GM12878 (cell line): ENCODE results near the gene MEGF9. TPM values are rescaled to one million over a fixed set of nuclear protein-coding genes. Genes with fewer than 3 reads are reported as not detected.

Experiments
- ATAC-seq: fragments of 200-7000 bp; cut with Tn5 transposase; 3 replicates; pipeline ENCODE4 v1.9.1; 2020; ENCODE audit warnings: mild to moderate bottlenecking, moderate library complexity
- BruUV-seq: library from RNA; stranded (reverse); fragments of 400-500 nt; replicated peaks from 2 replicates; lab custom pipeline; 2021; lab: Mats Ljungman, UMichigan
- CTCF ChIA-PET: fragments of 300-600 bp; sonication (Branson Sonifier 250); formaldehyde crosslinking; extraction: SDS; loops from one replicate; lab custom pipeline; 2021; ENCODE audit warnings: inconsistent platforms; lab: Yijun Ruan, JAX
- POLR2A ChIA-PET: fragments of 350-600 bp; formaldehyde crosslinking; extraction: SDS; loops from one replicate; lab custom pipeline; 2021; ENCODE audit warnings: inconsistent platforms; lab: Charles Lee
- RAD21 ChIA-PET: fragments of 300-600 bp; sonication (Branson Sonifier 250); formaldehyde crosslinking; loops from one replicate; lab custom pipeline; 2023; ENCODE audit warnings: antibody characterized with exemption; ENCODE audit not compliant: unreplicated experiment; lab: Charles Lee
- SMC1A ChIA-PET: fragments of 300-600 bp; sonication (Branson Sonifier 250); formaldehyde crosslinking; loops from one replicate; lab custom pipeline; 2023; ENCODE audit not compliant: unreplicated experiment, uncharacterized antibody; lab: Charles Lee
- DNase-seq: peaks from one replicate; pipeline ENCODE4 v3.0.0-alpha.2; 2011; ENCODE audit warnings: low read depth, low spot score
- FAIRE-seq: peaks from 3 replicates; lab custom pipeline; 2011; peaks lifted over from hg19 to GRCh38; lab: Jason Lieb, UNC
- H2AFZ ChIP-seq: 2 replicates; pipeline ENCODE4 v1.6.0; 2011; ENCODE audit warnings: low read depth, low read length, control low read depth; ENCODE audit not compliant: control insufficient read depth
- H3K27ac ChIP-seq: 2 replicates; pipeline ENCODE4 v1.5.1; 2011; ENCODE audit warnings: control low read depth; ENCODE audit not compliant: control insufficient read depth, insufficient read depth
- H3K27me3 ChIP-seq, 2 experiments: replicated peaks in 1 of 2; 2 replicates each; pipeline versions ENCODE4 v1.6.0 to v1.6.1; 2011; ENCODE audit warnings: low read length in 1 of 2; ENCODE audit not compliant: control insufficient read depth in 2 of 2, insufficient read depth in 2 of 2
- H3K36me3 ChIP-seq, 2 experiments: 2 replicates each; pipeline ENCODE4 v1.5.1; 2011; ENCODE audit warnings: low read length in 1 of 2; ENCODE audit not compliant: control insufficient read depth in 2 of 2, insufficient read depth in 2 of 2
- H3K4me1 ChIP-seq: 2 replicates; pipeline ENCODE4 v1.6.1; 2011; ENCODE audit warnings: mild to moderate bottlenecking, low read length, moderate library complexity, mixed read lengths; ENCODE audit not compliant: control insufficient read depth, insufficient read depth
- H3K4me2 ChIP-seq: 2 replicates; pipeline ENCODE4 v1.6.0; 2011; ENCODE audit warnings: control low read depth; ENCODE audit not compliant: control insufficient read depth, insufficient read depth
- H3K4me3 ChIP-seq: fragments of 200-600 bp; sonication (generic); 2 replicates; pipeline ENCODE4 v1.5.1; 2016
- H3K79me2 ChIP-seq: 2 replicates; pipeline ENCODE4 v1.6.0; 2011; ENCODE audit warnings: low read length; ENCODE audit not compliant: control insufficient read depth, insufficient read depth
- H3K9ac ChIP-seq: 2 replicates; pipeline ENCODE4 v1.8.0; 2011; ENCODE audit warnings: low read length, control low read depth, mixed read lengths; ENCODE audit not compliant: control insufficient read depth, insufficient read depth
- H3K9me3 ChIP-seq: replicated peaks from 3 replicates; pipeline ENCODE4 v1.5.1; 2011; ENCODE audit warnings: mild to moderate bottlenecking, low read length; ENCODE audit not compliant: control insufficient read depth, insufficient read depth
- H4K20me1 ChIP-seq: 2 replicates; pipeline ENCODE4 v1.6.0; 2011; ENCODE audit not compliant: control insufficient read depth, insufficient read depth
- BACH1 ChIP-seq: fragments of 450-650 bp; IDR thresholded peaks from 2 replicates; pipeline ENCODE4 v1.6.1; 2017; ENCODE audit warnings: mild to moderate bottlenecking, borderline replicate concordance
- CREM ChIP-seq: IDR thresholded peaks from 2 replicates; pipeline ENCODE4 v1.6.1; 2014; ENCODE audit warnings: antibody characterized with exemption, low read depth
- EED ChIP-seq: sonication (generic); IDR thresholded peaks from 2 replicates; pipeline ENCODE4 v1.6.1; 2016; ENCODE audit warnings: antibody characterized with exemption, low read depth
- EP300 ChIP-seq, 2 experiments: fragments of 150-350 bp in 1 of 2; IDR thresholded peaks; 2 replicates each; pipeline ENCODE4 v1.6.1; 2011 to 2012; ENCODE audit warnings: low read depth in 2 of 2, low read length in 2 of 2, borderline replicate concordance in 1 of 2, improper control_type of control experiment in 1 of 2, inconsistent platforms in 1 of 2; ENCODE audit not compliant: control insufficient read depth in 1 of 2
- FOS ChIP-seq: IDR thresholded peaks from 3 replicates; pipeline ENCODE4 v1.6.1; 2011; ENCODE audit warnings: borderline replicate concordance; ENCODE audit not compliant: insufficient read length; ENCODE audit errors: extremely low read depth
- HCFC1 ChIP-seq: fragments of 150-350 bp; IDR thresholded peaks from 2 replicates; pipeline ENCODE4 v1.6.1; 2014; ENCODE audit warnings: low read length
- KLF5 ChIP-seq: fragments of 450-650 bp; IDR thresholded peaks from 2 replicates; pipeline ENCODE4 v1.6.1; 2014; ENCODE audit warnings: mild to moderate bottlenecking; ENCODE audit not compliant: partially characterized antibody
- MEF2B ChIP-seq: fragments of 450-650 bp; IDR thresholded peaks from 2 replicates; pipeline ENCODE4 v1.6.1; 2018; ENCODE audit warnings: mild to moderate bottlenecking, moderate library complexity; ENCODE audit not compliant: partially characterized antibody, poor library complexity, severe bottlenecking
- POLR2A ChIP-seq: IDR thresholded peaks from 2 replicates; pipeline ENCODE4 v1.6.1; 2011; ENCODE audit warnings: low read depth, mild to moderate bottlenecking, low read length
- RBBP5 ChIP-seq: fragments of 200-600 bp; sonication (generic); conservative IDR thresholded peaks from 2 replicates; pipeline ENCODE4 v1.6.1; 2016
- SMARCA5 ChIP-seq: fragments of 450-650 bp; IDR thresholded peaks from 2 replicates; pipeline ENCODE4 v1.6.1; 2017; ENCODE audit warnings: mild to moderate bottlenecking
- TCF7 ChIP-seq: IDR thresholded peaks from 2 replicates; pipeline ENCODE4 v1.6.1; 2014; ENCODE audit warnings: antibody characterized with exemption, borderline replicate concordance
- ZNF207 ChIP-seq: fragments of 450-650 bp; IDR thresholded peaks from 2 replicates; pipeline ENCODE4 v1.6.1; 2014; ENCODE audit warnings: antibody characterized with exemption, mild to moderate bottlenecking, borderline replicate concordance
- ZNF24 ChIP-seq: fragments of 450-650 bp; IDR thresholded peaks from 2 replicates; pipeline ENCODE4 v1.6.1; 2017; ENCODE audit warnings: antibody characterized with exemption, mild to moderate bottlenecking
- whole genome bisulfite sequencing: methylation state at CpG from one replicate; pipeline ENCODE4 v1.1.6; 2016; ENCODE audit warnings: low lambda C conversion rate; ENCODE audit not compliant: insufficient replicate concordance, insufficient coverage; ENCODE audit errors: missing lambda C conversion rate; 5-methylcytosine and 5-hydroxymethylcytosine counted together
- in situ Hi-C: fragments of 300-500 bp; cut with MboI; formaldehyde crosslinking; loops from 9 replicates; pipeline ENCODE4 v1.14.3; 2018; ENCODE audit warnings: mixed read lengths
- intact Hi-C: fragments of 100-400 bp; cut with micrococcal nuclease; formaldehyde crosslinking; loops from one replicate; pipeline ENCODE4 v1.14.2; 2022; ENCODE audit not compliant: unreplicated experiment
- polyA plus RNA-seq, 11 experiments: library from polyadenylated mRNA; depleted of rRNA in 4 of 11; unstranded in 6 of 11; stranded (reverse) in 5 of 11; fragments of >200 nt; fragmentation: Nextera tagmentation in 4 of 11; fragmentation: Illumina TruSeq in 1 of 11; extraction: Ambion mirVana in 4 of 11; extraction: Trizol in 1 of 11; gene quantifications; 1 replicate in 1 of 11; 2 replicates in 10 of 11; pipeline versions ENCODE4 v1.2.1 to v1.2.3, GENCODE V29; 2011 to 2016; ENCODE audit warnings: inconsistent platforms in 2 of 11, missing spikeins in 2 of 11, low read depth in 1 of 11
- total RNA-seq, 4 experiments: library from RNA; depleted of rRNA in 3 of 4; stranded (reverse); fragments of >200 nt in 3 of 4; fragmentation: Illumina TruSeq in 1 of 4; extraction: Trizol in 1 of 4; gene quantifications; 2 replicates each; pipeline versions ENCODE4 v1.2.1 to v1.2.3, GENCODE V29; 2013 to 2021
- TF ChIP-seq, protein P1 (sequence below): fragments of 450-650 bp; IDR thresholded peaks from 2 replicates; pipeline ENCODE4 v1.6.1; 2017; ENCODE audit warnings: mild to moderate bottlenecking, moderate library complexity
- TF ChIP-seq, protein P2 (sequence below): IDR thresholded peaks from 2 replicates; pipeline ENCODE4 v1.6.1; 2011; ENCODE audit warnings: low read depth, mild to moderate bottlenecking, low read length, moderate library complexity, borderline replicate concordance; ENCODE audit errors: extremely low read depth

Gene MEGF9
- total and polyA plus RNA-seq, 10 of the 15 experiments (the other 5 are each of a cell fraction or from before 2014, with no cell fraction given) = 0.71 to 5.1 (median 2.6) TPM

DNA sequence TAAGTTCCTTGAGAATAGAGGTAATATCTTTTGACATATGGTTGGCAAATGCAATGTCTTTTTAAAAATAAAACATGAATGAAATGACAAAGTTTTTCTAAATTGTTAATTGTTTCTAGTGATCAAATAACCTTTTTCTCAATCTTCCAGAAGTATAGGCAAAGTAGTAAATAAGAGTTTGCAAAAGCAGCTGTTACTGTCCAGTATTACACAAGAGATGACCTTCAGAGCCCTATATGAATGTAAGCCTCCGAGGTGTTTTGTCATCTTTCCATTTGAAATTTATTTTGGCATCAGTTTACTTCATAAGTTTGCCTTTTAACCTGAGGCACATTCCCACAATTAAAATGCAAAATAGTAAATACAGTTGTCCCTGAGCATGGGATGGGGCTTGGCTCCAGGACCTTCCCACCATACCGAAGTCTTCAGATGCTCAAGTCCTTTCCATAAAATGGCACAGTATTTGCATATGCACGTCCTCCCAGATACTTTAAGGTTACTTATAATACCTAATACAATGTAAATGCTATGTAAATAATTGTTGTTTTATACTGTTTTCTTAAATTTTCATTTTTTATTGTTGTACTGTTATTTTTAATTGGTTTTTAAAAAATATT is 65.6 kb downstream of the MEGF9 start:
- TF ChIP-seq RBBP5 (no peak), CREM (no peak), ZNF207 (no peak), MEF2B (no peak), EED (no peak), FOS (no peak), EP300 (IDR thresholded peaks at IDR 0.05; ENCODE audit: borderline replicate concordance in 1 of 2, control insufficient read depth in 1 of 2, low read depth in 2 of 2, low read length in 2 of 2) (no peak), BACH1 (no peak), POLR2A (no peak), SMARCA5 (no peak), TCF7 (no peak), KLF5 (no peak), ZNF24 (no peak), HCFC1 (no peak)
- TF ChIP-seq, protein P1, sequence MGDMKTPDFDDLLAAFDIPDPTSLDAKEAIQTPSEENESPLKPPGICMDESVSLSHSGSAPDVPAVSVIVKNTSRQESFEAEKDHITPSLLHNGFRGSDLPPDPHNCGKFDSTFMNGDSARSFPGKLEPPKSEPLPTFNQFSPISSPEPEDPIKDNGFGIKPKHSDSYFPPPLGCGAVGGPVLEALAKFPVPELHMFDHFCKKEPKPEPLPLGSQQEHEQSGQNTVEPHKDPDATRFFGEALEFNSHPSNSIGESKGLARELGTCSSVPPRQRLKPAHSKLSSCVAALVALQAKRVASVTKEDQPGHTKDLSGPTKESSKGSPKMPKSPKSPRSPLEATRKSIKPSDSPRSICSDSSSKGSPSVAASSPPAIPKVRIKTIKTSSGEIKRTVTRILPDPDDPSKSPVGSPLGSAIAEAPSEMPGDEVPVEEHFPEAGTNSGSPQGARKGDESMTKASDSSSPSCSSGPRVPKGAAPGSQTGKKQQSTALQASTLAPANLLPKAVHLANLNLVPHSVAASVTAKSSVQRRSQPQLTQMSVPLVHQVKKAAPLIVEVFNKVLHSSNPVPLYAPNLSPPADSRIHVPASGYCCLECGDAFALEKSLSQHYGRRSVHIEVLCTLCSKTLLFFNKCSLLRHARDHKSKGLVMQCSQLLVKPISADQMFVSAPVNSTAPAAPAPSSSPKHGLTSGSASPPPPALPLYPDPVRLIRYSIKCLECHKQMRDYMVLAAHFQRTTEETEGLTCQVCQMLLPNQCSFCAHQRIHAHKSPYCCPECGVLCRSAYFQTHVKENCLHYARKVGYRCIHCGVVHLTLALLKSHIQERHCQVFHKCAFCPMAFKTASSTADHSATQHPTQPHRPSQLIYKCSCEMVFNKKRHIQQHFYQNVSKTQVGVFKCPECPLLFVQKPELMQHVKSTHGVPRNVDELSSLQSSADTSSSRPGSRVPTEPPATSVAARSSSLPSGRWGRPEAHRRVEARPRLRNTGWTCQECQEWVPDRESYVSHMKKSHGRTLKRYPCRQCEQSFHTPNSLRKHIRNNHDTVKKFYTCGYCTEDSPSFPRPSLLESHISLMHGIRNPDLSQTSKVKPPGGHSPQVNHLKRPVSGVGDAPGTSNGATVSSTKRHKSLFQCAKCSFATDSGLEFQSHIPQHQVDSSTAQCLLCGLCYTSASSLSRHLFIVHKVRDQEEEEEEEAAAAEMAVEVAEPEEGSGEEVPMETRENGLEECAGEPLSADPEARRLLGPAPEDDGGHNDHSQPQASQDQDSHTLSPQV = no peak
- TF ChIP-seq, protein P2, sequence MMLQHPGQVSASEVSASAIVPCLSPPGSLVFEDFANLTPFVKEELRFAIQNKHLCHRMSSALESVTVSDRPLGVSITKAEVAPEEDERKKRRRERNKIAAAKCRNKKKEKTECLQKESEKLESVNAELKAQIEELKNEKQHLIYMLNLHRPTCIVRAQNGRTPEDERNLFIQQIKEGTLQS = no peak
- Histone ChIP-seq H3K36me3 (no peaks in the 10 kb centered on the region), H4K20me1 (no peaks in the 10 kb centered on the region), H3K27ac (no peak overlapping the region), H3K4me2 (no peak overlapping the region), H3K79me2 (no peaks in the 10 kb centered on the region), H3K9ac (no peak overlapping the region), H3K4me1 (no peaks in the 10 kb centered on the region), H3K4me3 (no peak overlapping the region), H2AFZ (no peak overlapping the region), H3K27me3 (no peaks in the 10 kb centered on the region), H3K9me3 (no peaks in the 10 kb centered on the region)
- ChIA-PET SMC1A (no interaction called here), CTCF (no interaction called here), POLR2A (no interaction called here), RAD21 (no interaction called here)
- in situ Hi-C loops (no loop called here), intact Hi-C loops (no loop called here)
- DNase-seq = no peak
- FAIRE-seq = no peak
- BruUV-seq = no TSS peak
- WGBS = 81% methylated on average over 3 of the region's 3 CpGs
- ATAC-seq = no peak
